A673 (cell line): ENCODE results near the gene CMBL.

Experiments used
- CTCF ChIP-seq: fragments of 300-800, 200-600 bp; sonication (generic); conservative IDR thresholded peaks from 2 replicates; pipeline ENCODE4 v1.5.1; 2017; ENCODE audit warnings: low read depth, mild to moderate bottlenecking, antibody characterized with exemption, low read length, moderate library complexity, mixed read lengths
- EZH2 ChIP-seq: fragments of 200-600 bp; sonication (generic); IDR thresholded peaks from 2 replicates; pipeline ENCODE4 v1.6.1; 2017; ENCODE audit warnings: borderline replicate concordance, low read depth, mild to moderate bottlenecking, mixed read lengths, antibody characterized with exemption, low read length; ENCODE audit not compliant: poor library complexity, severe bottlenecking

GRCh38 chr5:10297646-10298204 is 10.0 kb downstream of the CMBL start:
- TF ChIP-seq CTCF (no peak), EZH2 (no peak)
